ENCODE measurements around the gene MMP11. TPM values are rescaled to one million over a fixed set of nuclear protein-coding genes. Genes with fewer than 3 reads are reported as not detected.

MMP11 gene
- total and polyA plus RNA-seq, 2 of the 4 experiments (the other 2 are of a cell fraction) = 2.2 to 6.0 TPM

DNA sequence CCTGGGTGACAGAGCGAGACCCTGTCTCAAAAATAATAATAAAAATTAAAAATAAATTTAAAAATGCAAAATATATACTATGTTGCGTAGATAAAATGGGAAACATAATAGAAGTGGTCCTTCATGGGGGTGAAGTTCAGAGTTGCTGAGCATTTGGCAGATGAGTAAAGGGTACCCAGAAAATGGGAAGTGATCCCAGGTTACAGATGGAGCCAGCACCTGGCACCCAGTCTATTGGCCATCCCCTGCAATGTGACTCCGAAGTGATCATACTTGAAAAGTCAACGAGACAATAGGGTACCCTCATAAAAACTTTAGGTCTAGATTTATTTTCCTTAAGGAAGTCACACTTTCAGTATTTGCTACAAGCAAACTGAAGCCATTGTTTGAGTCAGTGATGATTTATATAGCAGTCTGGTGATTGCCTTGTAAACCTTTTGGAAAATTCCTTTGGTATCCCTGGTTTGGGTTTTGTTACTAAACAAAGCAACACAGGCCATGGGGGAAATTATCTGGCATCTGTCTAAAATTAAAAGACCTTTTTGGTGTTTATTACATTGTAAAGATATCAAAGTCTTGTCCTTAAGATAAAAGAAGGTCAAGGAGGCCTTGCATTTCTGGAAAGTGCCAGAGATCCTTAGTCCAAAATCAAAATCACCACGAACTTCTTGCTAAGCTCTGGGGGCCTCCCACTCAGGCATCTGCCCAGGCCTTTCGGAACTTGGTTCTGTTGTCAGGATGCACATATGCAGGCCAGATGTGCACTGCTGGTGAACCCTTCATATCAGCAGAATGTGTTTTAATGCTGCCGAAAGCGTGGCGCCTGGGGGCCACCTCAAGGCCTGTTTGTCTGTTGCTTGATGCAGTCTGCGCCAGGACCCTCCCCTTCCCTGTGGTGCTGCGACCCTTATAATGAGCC, 18.4 kb downstream of the MMP11 start (continued):
- TF ChIP-seq, protein P1, sequence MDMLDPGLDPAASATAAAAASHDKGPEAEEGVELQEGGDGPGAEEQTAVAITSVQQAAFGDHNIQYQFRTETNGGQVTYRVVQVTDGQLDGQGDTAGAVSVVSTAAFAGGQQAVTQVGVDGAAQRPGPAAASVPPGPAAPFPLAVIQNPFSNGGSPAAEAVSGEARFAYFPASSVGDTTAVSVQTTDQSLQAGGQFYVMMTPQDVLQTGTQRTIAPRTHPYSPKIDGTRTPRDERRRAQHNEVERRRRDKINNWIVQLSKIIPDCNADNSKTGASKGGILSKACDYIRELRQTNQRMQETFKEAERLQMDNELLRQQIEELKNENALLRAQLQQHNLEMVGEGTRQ (IDR thresholded peaks at IDR 0.05; ENCODE audit: low read depth, low read length) = no peak

Measured in IMR-90 (cell line).